Lower leg skin (tissue), 4 donors: Measurements from ENCODE around the gene IGSF9. TPM values are rescaled to one million over a fixed set of nuclear protein-coding genes. Genes with fewer than 3 reads are reported as not detected.

ENCODE experiments used
- DNase-seq, 2 donors: peaks; one replicate each; pipeline ENCODE4 v3.0.0-alpha.2; 2019; ENCODE audit warnings: low spot score in 2 of 2
- H3K4me3 ChIP-seq: fragments of 200-600 bp; sonication (generic); 2 replicates; pipeline ENCODE4 v1.5.1; 2017; ENCODE audit warnings: mild to moderate bottlenecking, low read depth; ENCODE audit not compliant: poor library complexity, severe bottlenecking
- POLR2A ChIP-seq, 2 donors: fragments of 450-650 bp; IDR thresholded peaks; one replicate each; pipeline ENCODE4 v1.6.1; 2016 to 2017; ENCODE audit warnings: antibody characterized with exemption in 2 of 2, mild to moderate bottlenecking in 1 of 2, moderate library complexity in 1 of 2
- WGBS, 2 donors: methylation state at CpG; one replicate each; pipeline ENCODE4 v1.1.5; 2018; 5-methylcytosine and 5-hydroxymethylcytosine counted together
- intact Hi-C: fragments of 100-400 bp; cut with DNase I; formaldehyde crosslinking; loops from one replicate; pipeline ENCODE4 v1.15.0; 2023; ENCODE audit warnings: low total_unique reads
- total RNA-seq, 4 donors: library from RNA; depleted of rRNA; stranded (reverse); fragments of >200 nt; gene quantifications; one replicate each; pipeline ENCODE4 v1.1.0, GENCODE V29; 2016
- TF ChIP-seq, protein P1 (sequence below), 3 donors: fragments of 450-650 bp; IDR thresholded peaks; one replicate each; pipeline ENCODE4 v1.5.1; 2016; ENCODE audit warnings: antibody characterized with exemption in 3 of 3, mild to moderate bottlenecking in 3 of 3, moderate library complexity in 2 of 3

Gene IGSF9
- total RNA-seq, 4 donors from 2014 or later = 17.7 to 29.6 (median 19.6) TPM

DNA sequence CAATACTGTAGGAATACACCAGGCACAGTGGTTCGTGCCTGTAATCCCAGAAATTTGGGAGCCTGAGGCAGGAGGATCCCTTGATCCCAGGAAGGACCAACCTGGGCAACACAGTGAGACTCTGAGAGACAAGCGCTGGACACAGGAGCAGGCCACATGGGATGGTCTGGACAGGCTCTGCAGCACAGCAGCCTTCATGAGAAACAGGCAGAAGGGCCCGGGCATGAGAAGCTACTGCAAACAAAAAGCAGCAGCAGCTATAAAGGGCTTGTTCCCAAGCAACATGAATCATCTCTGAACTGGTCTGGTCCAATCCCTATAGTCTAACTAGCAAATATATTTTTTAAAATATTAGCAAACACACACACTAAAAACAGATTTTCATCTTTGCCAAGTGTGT is 44.2 kb upstream of the IGSF9 start:
- WGBS, 2 donors = 59 to 76% methylated on average over 3 of the region's 3 CpGs
- intact Hi-C loops = no loop called here
- H3K4me3 ChIP-seq = no peak overlapping the region
- no peak for DNase-seq
- TF ChIP-seq POLR2A (IDR thresholded peaks at IDR 0.05) = no peak
- TF ChIP-seq, protein P1, sequence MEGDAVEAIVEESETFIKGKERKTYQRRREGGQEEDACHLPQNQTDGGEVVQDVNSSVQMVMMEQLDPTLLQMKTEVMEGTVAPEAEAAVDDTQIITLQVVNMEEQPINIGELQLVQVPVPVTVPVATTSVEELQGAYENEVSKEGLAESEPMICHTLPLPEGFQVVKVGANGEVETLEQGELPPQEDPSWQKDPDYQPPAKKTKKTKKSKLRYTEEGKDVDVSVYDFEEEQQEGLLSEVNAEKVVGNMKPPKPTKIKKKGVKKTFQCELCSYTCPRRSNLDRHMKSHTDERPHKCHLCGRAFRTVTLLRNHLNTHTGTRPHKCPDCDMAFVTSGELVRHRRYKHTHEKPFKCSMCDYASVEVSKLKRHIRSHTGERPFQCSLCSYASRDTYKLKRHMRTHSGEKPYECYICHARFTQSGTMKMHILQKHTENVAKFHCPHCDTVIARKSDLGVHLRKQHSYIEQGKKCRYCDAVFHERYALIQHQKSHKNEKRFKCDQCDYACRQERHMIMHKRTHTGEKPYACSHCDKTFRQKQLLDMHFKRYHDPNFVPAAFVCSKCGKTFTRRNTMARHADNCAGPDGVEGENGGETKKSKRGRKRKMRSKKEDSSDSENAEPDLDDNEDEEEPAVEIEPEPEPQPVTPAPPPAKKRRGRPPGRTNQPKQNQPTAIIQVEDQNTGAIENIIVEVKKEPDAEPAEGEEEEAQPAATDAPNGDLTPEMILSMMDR (IDR thresholded peaks at IDR 0.05) = no peak

DNA sequence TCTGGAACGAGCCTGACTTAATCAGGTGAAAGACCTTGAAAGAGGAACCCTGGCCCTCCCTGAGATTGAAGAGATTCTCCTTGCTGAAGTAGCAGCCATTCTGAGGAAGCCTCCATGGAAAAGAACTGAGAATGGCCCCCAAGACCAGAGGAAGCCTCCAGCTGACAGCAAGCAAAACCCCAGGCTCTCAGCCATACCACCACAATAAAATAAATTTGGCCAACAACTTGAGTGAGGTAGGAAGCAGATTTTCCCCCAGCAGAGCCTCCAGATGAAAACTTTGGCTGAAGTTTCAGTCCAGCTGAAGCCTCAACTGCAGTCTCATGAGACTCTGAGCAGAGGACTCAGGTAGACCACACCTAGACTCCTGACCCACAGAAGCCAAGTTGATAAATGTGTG is 42.6 kb upstream of the IGSF9 start:
- peak in 1 of 2 donors; percentile 29 for DNase-seq
- 72 to 94% methylated on average over 1 of the region's 1 CpG for WGBS, 2 donors
- intact Hi-C loops = no loop called here
- H3K4me3 ChIP-seq = no peak overlapping the region
- TF ChIP-seq, protein P1 (IDR thresholded peaks at IDR 0.05) = no peak
- TF ChIP-seq POLR2A (IDR thresholded peaks at IDR 0.05) = no peak

DNA sequence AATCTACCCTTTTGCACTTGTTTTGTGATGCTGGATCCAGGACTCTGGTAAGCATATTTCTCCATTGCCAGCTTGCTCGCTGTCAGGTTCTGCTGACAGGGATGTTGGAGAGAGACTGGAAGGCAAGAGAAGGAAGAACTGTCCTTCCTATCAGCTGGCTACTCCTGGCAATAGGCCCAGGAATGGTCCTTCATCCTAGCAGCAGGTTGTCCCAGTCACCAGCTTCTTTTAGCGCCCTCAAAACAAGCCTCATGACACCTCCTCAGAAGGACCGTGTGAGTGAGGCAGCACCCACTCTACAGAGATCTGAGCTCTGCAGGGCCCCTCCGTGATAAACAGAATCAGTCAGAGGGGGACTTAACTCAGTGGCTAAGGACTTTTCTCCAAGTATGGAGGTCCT is 41.8 kb upstream of the IGSF9 start:
- TF ChIP-seq, protein P1 (IDR thresholded peaks at IDR 0.05) = no peak
- TF ChIP-seq POLR2A (IDR thresholded peaks at IDR 0.05) = no peak
- 73 to 80% methylated on average over 4 of the region's 4 CpGs for WGBS, 2 donors
- intact Hi-C loops = no loop called here
- DNase-seq = peak in 1 of 2 donors; percentile 20
- H3K4me3 ChIP-seq = no peak overlapping the region

DNA sequence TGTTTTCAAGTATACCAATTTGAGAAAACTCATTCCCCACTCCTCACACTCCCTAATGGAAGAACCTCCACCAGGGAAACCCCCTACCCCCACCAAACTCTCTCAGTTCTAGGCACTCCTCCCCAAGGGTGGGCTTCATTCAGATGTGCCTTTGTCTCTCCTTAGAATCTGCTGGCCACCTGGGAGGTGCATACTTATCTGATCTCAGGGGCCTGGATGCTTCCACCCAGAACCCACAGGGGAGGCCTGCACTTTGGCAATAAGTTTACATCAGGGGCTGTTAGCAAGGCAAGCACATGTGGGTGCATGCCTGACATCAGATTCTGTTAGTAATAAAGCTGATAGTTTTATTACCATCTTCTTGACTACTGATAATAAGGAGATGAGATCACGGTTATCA is 41.1 kb upstream of the IGSF9 start:
- intact Hi-C loops = no loop called here
- H3K4me3 ChIP-seq = no peak overlapping the region
- peak in 1 of 2 donors; percentile 1 for DNase-seq
- TF ChIP-seq, protein P1 (IDR thresholded peaks at IDR 0.05) = no peak
- no peak for TF ChIP-seq POLR2A (IDR thresholded peaks at IDR 0.05)
- 72 to 76% methylated on average over 1 of the region's 1 CpG for WGBS, 2 donors

DNA sequence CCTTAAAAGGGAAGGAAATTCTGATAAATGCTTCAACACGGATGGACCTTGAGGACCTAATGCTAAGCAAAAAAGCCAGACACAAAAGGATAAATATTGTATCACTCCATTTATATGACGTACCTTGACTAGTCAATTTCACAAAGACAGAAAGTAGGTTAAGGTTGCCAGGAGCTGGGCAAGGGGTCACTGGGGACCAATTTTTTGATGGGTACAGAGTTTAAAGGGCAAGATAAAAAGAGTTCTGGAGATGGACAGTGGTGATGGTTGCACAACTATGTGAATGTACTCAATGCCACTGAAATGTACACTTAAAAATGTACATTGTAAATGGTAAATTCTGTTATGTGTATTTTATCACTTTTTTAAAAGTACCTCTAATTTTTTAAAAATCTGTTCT is 40.7 kb upstream of the IGSF9 start:
- 82 to 86% methylated on average over 2 of the region's 2 CpGs for WGBS, 2 donors
- peak in 1 of 2 donors; percentile 8 for DNase-seq
- TF ChIP-seq, protein P1 (IDR thresholded peaks at IDR 0.05) = no peak
- TF ChIP-seq POLR2A (IDR thresholded peaks at IDR 0.05) = no peak
- no peak overlapping the region for H3K4me3 ChIP-seq
- intact Hi-C loops = no loop called here

DNA sequence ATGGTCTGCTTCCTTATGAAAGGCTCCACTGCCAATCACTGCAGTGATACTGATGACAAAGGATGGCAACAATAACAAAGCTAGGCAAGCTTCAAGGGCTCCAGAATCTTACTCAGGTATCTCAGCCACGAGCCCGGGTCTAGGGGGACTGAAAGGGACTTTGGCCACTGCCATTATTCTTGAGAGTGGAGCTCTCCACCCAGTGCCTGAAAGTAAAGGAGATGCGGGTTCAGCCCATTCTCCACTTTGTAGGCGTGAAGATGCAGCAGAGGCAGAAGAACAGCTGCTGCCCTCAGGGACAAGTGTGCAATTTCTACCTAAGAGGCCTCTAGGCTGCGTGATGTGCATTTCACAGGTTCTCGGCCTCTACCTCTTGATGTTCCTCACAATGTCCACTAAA is 40.1 kb upstream of the IGSF9 start:
- H3K4me3 ChIP-seq = no peak overlapping the region
- intact Hi-C loops = no loop called here
- peak in 1 of 2 donors; percentile 13 for DNase-seq
- TF ChIP-seq POLR2A (IDR thresholded peaks at IDR 0.05) = no peak
- TF ChIP-seq, protein P1 (IDR thresholded peaks at IDR 0.05) = no peak
- WGBS, 2 donors = 92 to 94% methylated on average over 6 of the region's 6 CpGs
